Measurements from ENCODE around the gene TXNRD3.

DNA sequence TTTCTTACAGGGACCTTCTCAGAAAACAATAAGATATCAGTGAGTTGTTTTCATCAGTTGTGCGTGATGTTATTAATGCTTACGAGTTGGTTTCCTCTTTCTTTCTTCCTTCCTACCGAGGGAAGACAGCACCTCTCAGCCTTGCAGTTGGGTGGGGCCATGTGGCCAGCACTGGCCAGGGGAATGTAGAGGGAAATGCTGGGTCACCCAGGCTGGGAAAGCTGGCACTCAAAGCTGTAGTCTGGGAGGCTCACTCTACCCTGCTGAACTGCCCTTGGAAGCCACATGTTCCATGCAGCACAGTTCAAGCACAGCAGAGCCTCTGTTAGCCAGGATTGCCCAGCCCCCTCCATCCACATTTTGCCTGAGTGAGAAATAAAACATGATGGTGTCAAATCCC lies 39.0 kb upstream of the TXNRD3 start:
- TF ChIP-seq, protein P1, sequence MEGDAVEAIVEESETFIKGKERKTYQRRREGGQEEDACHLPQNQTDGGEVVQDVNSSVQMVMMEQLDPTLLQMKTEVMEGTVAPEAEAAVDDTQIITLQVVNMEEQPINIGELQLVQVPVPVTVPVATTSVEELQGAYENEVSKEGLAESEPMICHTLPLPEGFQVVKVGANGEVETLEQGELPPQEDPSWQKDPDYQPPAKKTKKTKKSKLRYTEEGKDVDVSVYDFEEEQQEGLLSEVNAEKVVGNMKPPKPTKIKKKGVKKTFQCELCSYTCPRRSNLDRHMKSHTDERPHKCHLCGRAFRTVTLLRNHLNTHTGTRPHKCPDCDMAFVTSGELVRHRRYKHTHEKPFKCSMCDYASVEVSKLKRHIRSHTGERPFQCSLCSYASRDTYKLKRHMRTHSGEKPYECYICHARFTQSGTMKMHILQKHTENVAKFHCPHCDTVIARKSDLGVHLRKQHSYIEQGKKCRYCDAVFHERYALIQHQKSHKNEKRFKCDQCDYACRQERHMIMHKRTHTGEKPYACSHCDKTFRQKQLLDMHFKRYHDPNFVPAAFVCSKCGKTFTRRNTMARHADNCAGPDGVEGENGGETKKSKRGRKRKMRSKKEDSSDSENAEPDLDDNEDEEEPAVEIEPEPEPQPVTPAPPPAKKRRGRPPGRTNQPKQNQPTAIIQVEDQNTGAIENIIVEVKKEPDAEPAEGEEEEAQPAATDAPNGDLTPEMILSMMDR (conservative IDR thresholded peaks at IDR 0.05; ENCODE audit: low read depth, low read length) = no peak
- no peak for TF ChIP-seq EZH2 (IDR thresholded peaks at IDR 0.05; ENCODE audit: low read length, unreplicated experiment)
- no peak for TF ChIP-seq EZH2phosphoT487 (IDR thresholded peaks at IDR 0.05; ENCODE audit: borderline replicate concordance, low read length)

Measured in PC-3 (cell line).